Activated naive CD8-positive, alpha-beta T cell treated with anti-CD3 and anti-CD28 coated beads, Interleukin-2, amount 10 ng/mL, durations not matched to agents 7 days and 5 days (primary cell): ENCODE data around the gene VCAN. TPM values are rescaled to one million over a fixed set of nuclear protein-coding genes. Genes with fewer than 3 reads are reported as not detected.

Experiments used
- ATAC-seq: fragments of 150-1000 bp; cut with Tn5 transposase; one replicate; pipeline ENCODE4 v1.10.0; 2021; ENCODE audit warnings: low read depth, moderate library complexity
- POLR2A ChIA-PET: fragments of 350-600 bp; sonication (Branson Sonifier 250); formaldehyde crosslinking; loops from one replicate; lab custom pipeline; 2021; ENCODE audit warnings: antibody characterized with exemption; lab: Charles Lee
- DNase-seq: peaks from one replicate; pipeline ENCODE4 v3.0.0; 2021
- H3K27ac Mint-ChIP-seq: one replicate; pipeline ENCODE4 v1.8.0; 2022; ENCODE audit warnings: mild to moderate bottlenecking, mixed read lengths
- H3K27me3 Mint-ChIP-seq: one replicate; pipeline ENCODE4 v1.8.0; 2022; ENCODE audit warnings: mild to moderate bottlenecking, moderate library complexity, mixed read lengths
- H3K36me3 Mint-ChIP-seq: one replicate; pipeline ENCODE4 v1.8.0; 2021; ENCODE audit warnings: mild to moderate bottlenecking, mixed read lengths
- H3K4me1 Mint-ChIP-seq: one replicate; pipeline ENCODE4 v1.8.0; 2021; ENCODE audit warnings: mixed read lengths
- H3K4me3 Mint-ChIP-seq: one replicate; pipeline ENCODE4 v1.8.0; 2022; ENCODE audit warnings: mild to moderate bottlenecking, moderate library complexity, mixed read lengths
- H3K9me3 Mint-ChIP-seq: one replicate; pipeline ENCODE4 v1.8.0; 2021; ENCODE audit warnings: mixed read lengths
- total RNA-seq, 2 experiments: library from RNA; stranded (reverse); gene quantifications; one replicate each; pipeline ENCODE4 v1.2.3, GENCODE V29; 2021

The VCAN gene
- total RNA-seq, 2 experiments from 2014 or later: 0.09 to 0.44 TPM

- ATAC-seq (no peak), DNase-seq (no peak)
- Mint-ChIP-seq H3K36me3 (no peaks in the 10 kb centered on the region), H3K4me3 (no peak overlapping the region), H3K27me3 (peaks cover 4% of the 10 kb centered on the region), H3K9me3 (no peaks in the 10 kb centered on the region), H3K27ac (no peak overlapping the region), H3K4me1 (no peaks in the 10 kb centered on the region)
- POLR2A ChIA-PET: no interaction called here
These were observed 115.6 kb downstream of the VCAN start for GRCh38 chr5:83586874-83587776.

DNA sequence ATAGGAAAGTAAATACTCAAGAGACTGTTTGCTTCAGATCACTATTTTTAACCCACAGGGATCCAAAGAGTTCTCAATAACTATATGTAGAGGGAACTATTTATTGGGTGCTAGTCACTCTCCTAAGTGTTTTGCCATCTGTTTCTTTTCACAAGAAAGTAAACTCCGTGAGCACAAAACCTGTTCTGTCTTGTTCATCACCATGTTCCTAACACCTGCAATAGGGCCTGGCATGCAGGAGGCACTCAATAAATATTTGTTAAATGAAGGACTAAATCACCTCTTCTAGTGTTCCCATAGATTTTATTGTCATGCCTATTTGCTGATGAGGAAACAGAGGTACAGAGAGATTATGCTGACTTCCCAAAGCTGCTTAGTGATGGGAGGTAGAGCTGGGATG, 118.2 kb downstream of the VCAN start:
- Mint-ChIP-seq H3K4me1 (no peaks in the 10 kb centered on the region), H3K36me3 (no peaks in the 10 kb centered on the region), H3K9me3 (no peaks in the 10 kb centered on the region), H3K4me3 (no peak overlapping the region), H3K27ac (no peak overlapping the region), H3K27me3 (peaks cover 4% of the 10 kb centered on the region)
- ATAC-seq: no peak
- POLR2A ChIA-PET: no interaction called here
- DNase-seq: no peak

- Mint-ChIP-seq H3K9me3 (no peaks in the 10 kb centered on the region), H3K36me3 (no peaks in the 10 kb centered on the region), H3K4me1 (no peaks in the 10 kb centered on the region), H3K27ac (no peak overlapping the region), H3K4me3 (no peak overlapping the region), H3K27me3 (peaks cover 4% of the 10 kb centered on the region)
- ATAC-seq (no peak), DNase-seq (no peak)
- POLR2A ChIA-PET: no interaction called here
These were observed 119.4 kb downstream of the VCAN start for GRCh38 chr5:83590966-83591365.

DNA sequence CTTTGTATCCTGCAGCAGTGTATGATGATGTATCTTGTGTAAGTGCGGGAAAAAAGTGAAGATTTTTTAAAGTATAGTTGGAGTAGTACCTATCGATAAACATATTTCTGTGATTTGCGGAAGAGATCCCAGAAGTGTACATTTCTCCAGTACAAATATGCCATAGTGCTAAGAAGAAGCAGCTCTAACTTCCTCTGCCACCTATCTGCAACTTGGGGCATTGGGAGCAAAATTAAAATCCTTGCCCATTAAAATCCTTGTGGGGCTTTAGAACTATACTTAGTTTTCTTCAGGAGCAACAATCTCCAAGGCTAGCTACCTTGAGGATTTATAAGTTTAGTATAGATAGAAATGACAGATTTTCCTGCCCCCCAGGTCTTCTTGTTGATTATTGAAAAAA, 123.7 kb downstream of the VCAN start:
- no peak overlapping the region for H3K4me3 Mint-ChIP-seq
- H3K4me1 Mint-ChIP-seq: no peaks in the 10 kb centered on the region
- ATAC-seq: no peak
- no peaks in the 10 kb centered on the region for H3K9me3 Mint-ChIP-seq
- H3K27ac Mint-ChIP-seq: no peak overlapping the region
- no peak for DNase-seq
- H3K36me3 Mint-ChIP-seq: no peaks in the 10 kb centered on the region
- no peaks in the 10 kb centered on the region for H3K27me3 Mint-ChIP-seq
- POLR2A ChIA-PET: no interaction called here

DNA sequence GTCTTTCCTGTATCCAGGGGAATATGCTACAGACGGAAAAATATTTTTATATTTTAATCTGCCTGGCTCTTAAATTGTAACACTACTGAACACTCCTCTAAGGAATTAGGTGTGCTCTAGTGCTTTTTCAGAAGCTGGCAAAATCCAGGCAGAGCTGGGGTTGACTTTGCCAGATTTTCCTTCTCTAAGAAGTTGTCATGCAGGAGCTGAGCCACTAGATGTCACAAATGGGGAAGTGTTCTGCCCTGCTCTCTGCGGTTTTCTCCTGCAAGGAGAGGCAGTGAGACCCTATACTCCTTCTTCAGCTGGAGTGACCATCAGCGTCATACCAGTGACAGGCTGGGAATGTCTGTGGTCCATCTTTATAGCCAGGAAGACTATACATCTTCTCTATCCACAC, 136.6 kb downstream of the VCAN start:
- Mint-ChIP-seq H3K4me3 (no peak overlapping the region), H3K27ac (no peak overlapping the region), H3K36me3 (no peaks in the 10 kb centered on the region), H3K9me3 (no peaks in the 10 kb centered on the region), H3K4me1 (no peaks in the 10 kb centered on the region), H3K27me3 (no peaks in the 10 kb centered on the region)
- ATAC-seq (no peak), DNase-seq (no peak)
- POLR2A ChIA-PET: no interaction called here

GRCh38 chr5:83614841-83615240, 143.3 kb downstream of the VCAN start:
- POLR2A ChIA-PET: no interaction called here
- Mint-ChIP-seq H3K27ac (no peak overlapping the region), H3K9me3 (no peaks in the 10 kb centered on the region), H3K4me3 (no peak overlapping the region), H3K27me3 (peaks cover 6% of the 10 kb centered on the region), H3K4me1 (no peaks in the 10 kb centered on the region), H3K36me3 (no peaks in the 10 kb centered on the region)
- DNase-seq (no peak), ATAC-seq (no peak)

GRCh38 chr5:83628360-83628759, 156.8 kb downstream of the VCAN start:
- ATAC-seq (no peak), DNase-seq (no peak)
- Mint-ChIP-seq H3K36me3 (no peaks in the 10 kb centered on the region), H3K27me3 (peaks cover 3% of the 10 kb centered on the region), H3K4me1 (no peaks in the 10 kb centered on the region), H3K9me3 (peaks cover 1% of the 10 kb centered on the region), H3K27ac (no peak overlapping the region), H3K4me3 (no peak overlapping the region)
- POLR2A ChIA-PET: no interaction called here

Other genes with a start within 250 kb of the VCAN start
- not detected for gene HAPLN1, start 249.1 kb downstream of the VCAN start, total RNA-seq